Neural progenitor cell (in vitro differentiated cells): ENCODE data around the gene RAPGEF4. TPM values are rescaled to one million over a fixed set of nuclear protein-coding genes. Genes with fewer than 3 reads are reported as not detected.
A peak's percentile ranks its signal among the peaks of the same experiment; 100 is the strongest.

Experiments
- DNase-seq: peaks from one replicate; pipeline ENCODE4 v3.0.0-alpha.2; 2016; ENCODE audit warnings: low spot score
- H2AFZ ChIP-seq: fragments of 200-600 bp; sonication (generic); replicated peaks from 2 replicates; pipeline ENCODE4 v1.6.1; 2016; ENCODE audit warnings: antibody characterized with exemption
- H3F3A ChIP-seq: fragments of 200-600 bp; sonication (generic); 2 replicates; pipeline ENCODE4 v1.6.1; 2016; ENCODE audit warnings: antibody characterized with exemption, low read depth
- H3K27ac ChIP-seq: fragments of 200-600 bp; sonication (generic); 2 replicates; pipeline ENCODE4 v1.5.1; 2016; ENCODE audit warnings: mild to moderate bottlenecking
- H3K27me3 ChIP-seq: fragments of 200-600 bp; sonication (generic); 2 replicates; pipeline ENCODE4 v1.6.1; 2016; ENCODE audit warnings: mild to moderate bottlenecking, moderate library complexity
- H3K36me3 ChIP-seq: fragments of 200-600 bp; sonication (generic); 2 replicates; pipeline ENCODE4 v1.5.1; 2016
- H3K4me1 ChIP-seq: fragments of 200-600 bp; sonication (generic); 2 replicates; pipeline ENCODE4 v1.6.1; 2016; ENCODE audit warnings: mixed run types
- H3K4me2 ChIP-seq: fragments of 200-600 bp; sonication (generic); 2 replicates; pipeline ENCODE4 v1.6.1; 2016
- H3K4me3 ChIP-seq: fragments of 200-600 bp; sonication (generic); 2 replicates; pipeline ENCODE4 v1.5.1; 2016
- H3K79me2 ChIP-seq: fragments of 200-600 bp; sonication (generic); 2 replicates; pipeline ENCODE4 v1.6.1; 2016; ENCODE audit warnings: low read depth
- H3K9ac ChIP-seq: fragments of 200-600 bp; sonication (generic); 2 replicates; pipeline ENCODE4 v1.6.1; 2016
- H3K9me3 ChIP-seq: fragments of 200-600 bp; sonication (generic); 2 replicates; pipeline ENCODE4 v1.5.1; 2016; ENCODE audit warnings: low read depth
- H4K20me1 ChIP-seq: fragments of 200-600 bp; sonication (generic); 2 replicates; pipeline ENCODE4 v1.6.1; 2016; ENCODE audit warnings: low read depth
- H3K27ac Mint-ChIP-seq: 3 replicates; pipeline ENCODE4 v1.8.0; 2021; ENCODE audit warnings: mixed read lengths
- H3K27me3 Mint-ChIP-seq: 2 replicates; pipeline ENCODE4 v1.8.0; 2022; ENCODE audit warnings: low read depth, mild to moderate bottlenecking, inconsistent platforms, moderate library complexity, mixed read lengths; ENCODE audit not compliant: insufficient read depth
- H3K36me3 Mint-ChIP-seq: 3 replicates; pipeline ENCODE4 v1.8.0; 2021; ENCODE audit warnings: mixed read lengths
- H3K4me1 Mint-ChIP-seq: 3 replicates; pipeline ENCODE4 v1.8.0; 2021; ENCODE audit warnings: mixed read lengths
- H3K4me3 Mint-ChIP-seq: 3 replicates; pipeline ENCODE4 v1.8.0; 2021; ENCODE audit warnings: mild to moderate bottlenecking, moderate library complexity, mixed read lengths
- H3K9me3 Mint-ChIP-seq: 3 replicates; pipeline ENCODE4 v1.8.0; 2020; ENCODE audit warnings: mixed read lengths
- EZH2 ChIP-seq: fragments of 200-600 bp; sonication (generic); IDR thresholded peaks from 2 replicates; pipeline ENCODE4 v1.6.1; 2017; ENCODE audit warnings: antibody characterized with exemption, mild to moderate bottlenecking, moderate library complexity
- EZH2phosphoT487 ChIP-seq: fragments of 200-600 bp; sonication (generic); IDR thresholded peaks from 2 replicates; pipeline ENCODE4 v1.6.1; 2017; ENCODE audit warnings: antibody characterized with exemption
- total RNA-seq: library from RNA; depleted of rRNA; stranded (reverse); fragments of >200 nt; gene quantifications from 2 replicates; pipeline ENCODE4 v1.2.3, GENCODE V29; 2015; ENCODE audit warnings: low replicate concordance
- TF ChIP-seq, protein P1 (sequence below): fragments of 200-600 bp; sonication (generic); IDR thresholded peaks from 2 replicates; pipeline ENCODE4 v1.5.1; 2017; ENCODE audit warnings: antibody characterized with exemption, mild to moderate bottlenecking

RAPGEF4 gene
- total RNA-seq, 1 donor from 2014 or later, result 1.8 TPM

DNA sequence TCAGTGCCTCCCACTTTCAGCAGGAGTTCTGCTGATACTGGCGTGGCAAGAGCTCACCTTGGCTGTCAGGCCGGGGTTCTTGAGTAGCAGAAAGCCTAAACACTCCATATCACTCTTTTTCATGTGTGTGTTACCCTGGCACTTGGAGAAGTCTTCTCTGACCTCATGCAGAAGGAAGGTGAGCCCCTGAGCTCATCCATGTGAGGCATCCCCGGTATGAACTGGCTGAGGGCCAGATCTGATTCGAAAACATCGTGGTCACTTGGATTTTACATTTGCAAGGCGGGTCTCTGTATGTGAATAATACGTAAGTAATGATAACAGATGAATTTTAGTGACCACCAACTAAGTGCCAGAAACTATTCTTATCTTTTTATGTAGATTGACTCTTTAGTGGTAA lies 93.6 kb downstream of the RAPGEF4 start:
- DNase-seq, result no peak
- no peaks in the 10 kb centered on the region for H4K20me1 ChIP-seq
- Mint-ChIP-seq H3K9me3 (no peaks in the 10 kb centered on the region), H3K36me3 (no peaks in the 10 kb centered on the region), H3K4me3 (no peak overlapping the region), H3K27me3 (no peaks in the 10 kb centered on the region), H3K27ac (no peak overlapping the region), H3K4me1 (peaks cover 3% of the 10 kb centered on the region)
- no peak for TF ChIP-seq EZH2phosphoT487
- no peak for TF ChIP-seq EZH2
- TF ChIP-seq, protein P1, sequence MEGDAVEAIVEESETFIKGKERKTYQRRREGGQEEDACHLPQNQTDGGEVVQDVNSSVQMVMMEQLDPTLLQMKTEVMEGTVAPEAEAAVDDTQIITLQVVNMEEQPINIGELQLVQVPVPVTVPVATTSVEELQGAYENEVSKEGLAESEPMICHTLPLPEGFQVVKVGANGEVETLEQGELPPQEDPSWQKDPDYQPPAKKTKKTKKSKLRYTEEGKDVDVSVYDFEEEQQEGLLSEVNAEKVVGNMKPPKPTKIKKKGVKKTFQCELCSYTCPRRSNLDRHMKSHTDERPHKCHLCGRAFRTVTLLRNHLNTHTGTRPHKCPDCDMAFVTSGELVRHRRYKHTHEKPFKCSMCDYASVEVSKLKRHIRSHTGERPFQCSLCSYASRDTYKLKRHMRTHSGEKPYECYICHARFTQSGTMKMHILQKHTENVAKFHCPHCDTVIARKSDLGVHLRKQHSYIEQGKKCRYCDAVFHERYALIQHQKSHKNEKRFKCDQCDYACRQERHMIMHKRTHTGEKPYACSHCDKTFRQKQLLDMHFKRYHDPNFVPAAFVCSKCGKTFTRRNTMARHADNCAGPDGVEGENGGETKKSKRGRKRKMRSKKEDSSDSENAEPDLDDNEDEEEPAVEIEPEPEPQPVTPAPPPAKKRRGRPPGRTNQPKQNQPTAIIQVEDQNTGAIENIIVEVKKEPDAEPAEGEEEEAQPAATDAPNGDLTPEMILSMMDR, result no peak
- H3K9me3 ChIP-seq, result no peaks in the 10 kb centered on the region
- no peaks in the 10 kb centered on the region for H3F3A ChIP-seq
- no peak overlapping the region for H3K9ac ChIP-seq
- no peaks in the 10 kb centered on the region for H3K36me3 ChIP-seq
- no peak overlapping the region for H3K4me3 ChIP-seq
- H3K4me2 ChIP-seq, result no peak overlapping the region
- H3K79me2 ChIP-seq, result no peaks in the 10 kb centered on the region
- peaks cover under 1% of the 10 kb centered on the region for H3K4me1 ChIP-seq
- no peak overlapping the region for H2AFZ ChIP-seq
- no peaks in the 10 kb centered on the region for H3K27me3 ChIP-seq
- no peak overlapping the region for H3K27ac ChIP-seq

DNA sequence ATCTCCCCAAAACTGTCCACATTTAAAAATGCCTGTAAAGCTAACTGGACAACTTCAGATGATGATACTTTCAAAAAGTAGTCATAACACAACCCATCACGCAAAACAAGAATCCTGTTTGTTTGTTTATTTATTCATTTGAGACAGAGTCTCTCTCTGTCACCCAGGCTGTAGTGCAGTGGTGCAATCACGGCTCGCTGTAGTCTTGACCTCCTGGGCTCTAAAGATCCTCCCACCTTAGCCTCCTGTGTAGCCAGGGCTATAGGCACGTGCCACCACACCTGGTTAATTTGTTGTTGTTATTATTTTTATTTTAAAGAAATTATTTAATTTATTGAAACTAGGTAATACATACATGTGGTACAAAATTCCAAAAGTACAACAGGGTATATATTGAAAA lies 94.8 kb downstream of the RAPGEF4 start:
- no peak overlapping the region for H3K4me3 ChIP-seq
- Mint-ChIP-seq H3K4me1 (peaks cover 12% of the 10 kb centered on the region), H3K4me3 (no peak overlapping the region), H3K27me3 (no peaks in the 10 kb centered on the region), H3K27ac (no peak overlapping the region), H3K9me3 (no peaks in the 10 kb centered on the region), H3K36me3 (no peaks in the 10 kb centered on the region)
- DNase-seq, result no peak
- TF ChIP-seq EZH2phosphoT487, result no peak
- TF ChIP-seq EZH2, result no peak
- TF ChIP-seq, protein P1, result no peak
- no peaks in the 10 kb centered on the region for H3F3A ChIP-seq
- H4K20me1 ChIP-seq, result no peaks in the 10 kb centered on the region
- H3K27me3 ChIP-seq, result no peaks in the 10 kb centered on the region
- no peaks in the 10 kb centered on the region for H3K79me2 ChIP-seq
- H3K4me1 ChIP-seq, result peaks cover 10% of the 10 kb centered on the region
- no peaks in the 10 kb centered on the region for H3K9me3 ChIP-seq
- H3K36me3 ChIP-seq, result no peaks in the 10 kb centered on the region
- no peak overlapping the region for H3K4me2 ChIP-seq
- no peak overlapping the region for H2AFZ ChIP-seq
- no peak overlapping the region for H3K27ac ChIP-seq
- H3K9ac ChIP-seq, result no peak overlapping the region

DNA sequence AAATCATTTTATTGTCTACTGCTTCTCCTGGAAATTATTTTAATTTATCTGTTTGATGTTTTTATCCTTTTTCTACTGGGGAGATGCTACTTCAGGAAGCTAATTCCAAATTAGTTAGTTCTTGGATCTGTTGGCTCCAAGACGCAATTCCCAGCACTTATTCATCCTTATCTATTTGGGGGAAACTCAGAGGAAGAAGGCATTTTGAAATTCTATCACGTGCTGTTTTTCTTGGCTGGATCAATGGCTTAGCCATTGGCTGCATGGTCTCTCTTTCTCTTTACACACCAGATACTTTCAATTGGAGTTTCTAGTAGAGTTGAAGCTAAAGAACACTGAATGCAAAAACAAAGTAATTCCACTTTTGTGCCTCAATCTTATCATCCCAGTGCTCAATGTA lies 98.3 kb downstream of the RAPGEF4 start:
- H3K79me2 ChIP-seq, result no peaks in the 10 kb centered on the region
- no peak for DNase-seq
- no peak overlapping the region for H3K9ac ChIP-seq
- no peaks in the 10 kb centered on the region for H3K9me3 ChIP-seq
- peaks cover 10% of the 10 kb centered on the region for H3K4me1 ChIP-seq
- H3K27me3 ChIP-seq, result no peaks in the 10 kb centered on the region
- H3K4me1 Mint-ChIP-seq, result peaks cover 12% of the 10 kb centered on the region
- no peaks in the 10 kb centered on the region for H3K27me3 Mint-ChIP-seq
- H3K4me3 Mint-ChIP-seq, result no peak overlapping the region
- H4K20me1 ChIP-seq, result no peaks in the 10 kb centered on the region
- no peak overlapping the region for H3K4me3 ChIP-seq
- no peaks in the 10 kb centered on the region for H3K36me3 Mint-ChIP-seq
- H3K9me3 Mint-ChIP-seq, result no peaks in the 10 kb centered on the region
- H3K36me3 ChIP-seq, result no peaks in the 10 kb centered on the region
- no peak overlapping the region for H2AFZ ChIP-seq
- H3K27ac ChIP-seq, result no peak overlapping the region
- no peak overlapping the region for H3K27ac Mint-ChIP-seq
- TF ChIP-seq EZH2 (no peak), EZH2phosphoT487 (no peak)
- TF ChIP-seq, protein P1, result no peak
- no peaks in the 10 kb centered on the region for H3F3A ChIP-seq
- no peak overlapping the region for H3K4me2 ChIP-seq

DNA sequence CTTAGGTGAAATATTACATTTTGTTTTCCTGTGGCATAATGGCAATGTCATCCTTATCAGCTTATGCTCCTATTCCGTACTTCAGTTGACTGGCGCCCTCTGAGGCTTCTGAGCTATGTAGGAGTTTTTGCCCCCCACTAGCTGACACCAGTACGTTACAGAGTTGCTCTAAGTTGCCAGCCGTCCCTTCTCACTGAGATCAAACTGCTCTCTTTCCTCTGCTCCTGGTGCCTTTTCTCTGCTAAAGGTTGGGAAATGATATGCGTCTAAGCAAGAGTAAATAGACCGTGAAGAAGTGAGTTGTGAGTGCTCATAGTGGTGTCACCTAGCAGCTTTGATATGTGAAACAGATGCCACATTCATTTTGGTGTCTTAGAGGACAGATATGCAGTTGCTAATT lies 99.2 kb downstream of the RAPGEF4 start:
- no peaks in the 10 kb centered on the region for H3K9me3 ChIP-seq
- no peak overlapping the region for H2AFZ ChIP-seq
- H3K27me3 ChIP-seq, result no peaks in the 10 kb centered on the region
- no peaks in the 10 kb centered on the region for H3K9me3 Mint-ChIP-seq
- no peaks in the 10 kb centered on the region for H4K20me1 ChIP-seq
- H3K27ac ChIP-seq, result no peak overlapping the region
- H3K27ac Mint-ChIP-seq, result no peak overlapping the region
- H3K36me3 Mint-ChIP-seq, result no peaks in the 10 kb centered on the region
- peaks cover 10% of the 10 kb centered on the region for H3K4me1 ChIP-seq
- no peaks in the 10 kb centered on the region for H3K36me3 ChIP-seq
- TF ChIP-seq EZH2phosphoT487 (no peak), EZH2 (no peak)
- TF ChIP-seq, protein P1, result no peak
- H3K4me3 Mint-ChIP-seq, result no peak overlapping the region
- H3K4me2 ChIP-seq, result no peak overlapping the region
- peaks cover 12% of the 10 kb centered on the region for H3K4me1 Mint-ChIP-seq
- no peaks in the 10 kb centered on the region for H3K27me3 Mint-ChIP-seq
- no peaks in the 10 kb centered on the region for H3K79me2 ChIP-seq
- DNase-seq, result peak; percentile 8
- H3F3A ChIP-seq, result no peaks in the 10 kb centered on the region
- H3K4me3 ChIP-seq, result no peak overlapping the region
- H3K9ac ChIP-seq, result no peak overlapping the region
